GM12864 (cell line): ENCODE data around the gene TTC39B.

Source experiments
- DNase-seq: peaks from one replicate; pipeline ENCODE4 v3.0.0-alpha.2; 2011; ENCODE audit warnings: low read depth
- H3K4me3 ChIP-seq: 2 replicates; pipeline ENCODE4 v1.5.1; 2011; ENCODE audit warnings: mild to moderate bottlenecking, low read depth, low read length, control low read depth
- CTCF ChIP-seq: IDR thresholded peaks from 2 replicates; pipeline ENCODE4 v1.5.1; 2011; ENCODE audit warnings: low read depth, mild to moderate bottlenecking, moderate library complexity, low read length, control low read depth, inconsistent platforms; ENCODE audit errors: missing control alignments

TTC39B gene

GRCh38 chr9:15189481-15189880 is 117.5 kb downstream of the TTC39B start:
- no peak overlapping the region for H3K4me3 ChIP-seq
- no peak for TF ChIP-seq CTCF
- DNase-seq, result no peak

- TF ChIP-seq CTCF, result no peak
- H3K4me3 ChIP-seq, result no peak overlapping the region
- no peak for DNase-seq
Measured at GRCh38 chr9:15187589-15187988, 119.4 kb downstream of the TTC39B start.

DNA sequence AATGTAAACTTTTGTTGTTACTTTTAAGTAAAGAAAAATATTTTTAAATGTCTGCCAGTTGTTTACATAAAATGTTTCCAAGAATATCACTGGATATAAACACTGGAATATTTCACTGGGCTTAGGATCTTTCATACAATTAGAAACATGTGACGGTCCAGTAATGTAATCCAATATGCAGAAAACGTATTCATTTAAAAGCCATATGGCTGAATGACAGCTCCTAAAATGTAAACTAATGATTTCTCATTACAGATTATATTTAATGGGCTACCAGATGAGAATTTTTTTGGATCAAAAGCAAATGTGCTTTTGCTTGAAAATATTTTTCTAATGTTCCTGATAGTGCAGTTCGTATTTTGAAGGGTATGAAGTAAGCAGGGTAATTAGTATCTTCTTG is 124.3 kb downstream of the TTC39B start:
- no peak for DNase-seq
- no peak overlapping the region for H3K4me3 ChIP-seq

GRCh38 chr9:15182101-15182551 is 124.9 kb downstream of the TTC39B start:
- DNase-seq, result no peak
- no peak for TF ChIP-seq CTCF
- no peak overlapping the region for H3K4me3 ChIP-seq

More for the DNA sequence above, 124.3 kb downstream of the TTC39B start:
- TF ChIP-seq CTCF, result no peak

DNA sequence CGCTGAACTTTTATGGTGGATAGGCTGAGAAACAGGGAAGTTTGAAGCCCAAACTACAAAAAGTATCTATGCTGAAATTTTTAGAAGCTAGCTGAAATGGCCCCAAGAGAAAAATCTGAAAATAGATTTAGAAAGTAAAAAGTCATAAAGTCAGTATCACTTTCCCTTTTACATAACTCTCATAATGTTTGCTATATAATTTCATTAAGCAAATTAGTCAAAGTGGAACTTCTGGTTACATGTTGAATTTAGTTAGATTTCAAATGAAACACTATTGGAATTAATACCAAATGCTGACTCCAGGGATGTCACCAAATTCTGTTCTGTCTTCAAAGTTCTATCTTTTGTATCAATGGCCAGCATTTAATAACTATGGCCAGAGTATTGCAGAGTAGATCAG is 126.9 kb downstream of the TTC39B start:
- no peak overlapping the region for H3K4me3 ChIP-seq
- DNase-seq, result no peak
- TF ChIP-seq CTCF, result no peak

GRCh38 chr9:15178631-15179030 is 128.4 kb downstream of the TTC39B start:
- no peak overlapping the region for H3K4me3 ChIP-seq
- no peak for DNase-seq
- TF ChIP-seq CTCF, result no peak

GRCh38 chr9:15176836-15177235 is 130.2 kb downstream of the TTC39B start:
- no peak for DNase-seq
- H3K4me3 ChIP-seq, result no peak overlapping the region
- no peak for TF ChIP-seq CTCF
